ENCODE data around the gene NQO2. TPM values are rescaled to one million over a fixed set of nuclear protein-coding genes. Genes with fewer than 3 reads are reported as not detected.

Gene NQO2
- total and polyA plus RNA-seq, 2 donors (not counting 1 experiment from before 2014, with no cell fraction given): 6.2 to 21.5 TPM

- no peaks in the 10 kb centered on the region for H3K9me3 Mint-ChIP-seq (ENCODE audit: insufficient read depth)
- ATAC-seq (ENCODE audit: low read depth) (no peak), DNase-seq (no peak)
- peaks cover 32% of the 10 kb centered on the region for H3K27me3 Mint-ChIP-seq
- no peaks in the 10 kb centered on the region for H3K27me3 ChIP-seq (replicated peaks in 1 of 4; ENCODE audit: control extremely low read depth in 1 of 4, control insufficient read depth in 3 of 4, insufficient read depth in 4 of 4, low read length in 3 of 4)
- peaks cover 6% of the 10 kb centered on the region for H3K4me1 Mint-ChIP-seq
- intact Hi-C loops (cut with micrococcal nuclease): no loop called here
- H2AFZ ChIP-seq (ENCODE audit: insufficient read depth, low read depth, low read length, poor library complexity, severe bottlenecking): no peak overlapping the region
- no peak overlapping the region for H3K4me3 ChIP-seq (ENCODE audit: control extremely low read depth in 1 of 5, extremely low read depth in 1 of 5, insufficient read depth in 1 of 5, low read depth in 2 of 5, low read length in 4 of 5)
- no peaks in the 10 kb centered on the region for H4K20me1 ChIP-seq (ENCODE audit: control insufficient read depth, insufficient read depth, low read length, poor library complexity, severe bottlenecking)
- POLR2A ChIA-PET: no interaction called here
- H3K9me3 ChIP-seq (ENCODE audit: control extremely low read depth in 1 of 3, control insufficient read depth in 2 of 3, insufficient read depth in 1 of 3, low read length in 2 of 3): no peaks in the 10 kb centered on the region
- no peak overlapping the region for H3K27ac ChIP-seq (ENCODE audit: low read length in 2 of 2)
- H3K79me2 ChIP-seq (ENCODE audit: control insufficient read depth, insufficient read depth, low read length): no peaks in the 10 kb centered on the region
- H3K36me3 ChIP-seq (replicated peaks in 1 of 2; ENCODE audit: control extremely low read depth in 1 of 2, control insufficient read depth in 1 of 2, extremely low read depth in 1 of 2, insufficient read depth in 2 of 2, low read length in 1 of 2): no peaks in the 10 kb centered on the region
- no peak overlapping the region for H3K9ac ChIP-seq (ENCODE audit: low read length)
- CTCF ChIA-PET: interaction anchor here (5.7 kb wide), 1 partner anchor 19 kb away, joined by 26 read pairs; no protein-coding TSS in a partner anchor
- no peak overlapping the region for H3K4me2 ChIP-seq (replicated peaks; ENCODE audit: low read depth, low read length, poor library complexity, severe bottlenecking)
- TF ChIP-seq CTCF (IDR thresholded peaks at IDR 0.05) (no peak), EZH2 (IDR thresholded peaks at IDR 0.05; ENCODE audit: borderline replicate concordance, insufficient read depth, low read depth, low read length, poor library complexity, severe bottlenecking) (no peak)
- peaks cover under 1 to 2% of the 10 kb centered on the region in 2 donors for H3K4me1 ChIP-seq (ENCODE audit: control insufficient read depth in 2 of 2, insufficient read depth in 2 of 2, low read length in 2 of 2)
- no peak overlapping the region for H3K4me3 Mint-ChIP-seq
- H3K27ac Mint-ChIP-seq: no peak overlapping the region
- WGBS (ENCODE audit: insufficient coverage): 100% methylated on average over 3 of the region's 5 CpGs
Observed at GRCh38 chr6:3033652-3034051, 34.0 kb downstream of the NQO2 start.

- peaks cover 6% of the 10 kb centered on the region for H3K4me1 Mint-ChIP-seq
- ChIA-PET POLR2A (no interaction called here), CTCF (no interaction called here)
- no peaks in the 10 kb centered on the region for H3K79me2 ChIP-seq (ENCODE audit: control insufficient read depth, insufficient read depth, low read length)
- H4K20me1 ChIP-seq (ENCODE audit: control insufficient read depth, insufficient read depth, low read length, poor library complexity, severe bottlenecking): no peaks in the 10 kb centered on the region
- WGBS (ENCODE audit: insufficient coverage): 88% methylated on average over 3 of the region's 5 CpGs
- no peak for ATAC-seq (ENCODE audit: low read depth)
- H2AFZ ChIP-seq (ENCODE audit: insufficient read depth, low read depth, low read length, poor library complexity, severe bottlenecking): no peak overlapping the region
- H3K4me3 Mint-ChIP-seq: no peak overlapping the region
- H3K27me3 ChIP-seq (replicated peaks in 1 of 4; ENCODE audit: control extremely low read depth in 1 of 4, control insufficient read depth in 3 of 4, insufficient read depth in 4 of 4, low read length in 3 of 4): no peaks in the 10 kb centered on the region
- no peak for DNase-seq
- no peaks in the 10 kb centered on the region for H3K36me3 ChIP-seq (replicated peaks in 1 of 2; ENCODE audit: control extremely low read depth in 1 of 2, control insufficient read depth in 1 of 2, extremely low read depth in 1 of 2, insufficient read depth in 2 of 2, low read length in 1 of 2)
- H3K27ac ChIP-seq (ENCODE audit: low read length in 2 of 2): no peak overlapping the region
- no peaks in the 10 kb centered on the region for H3K4me1 ChIP-seq (ENCODE audit: control insufficient read depth in 2 of 2, insufficient read depth in 2 of 2, low read length in 2 of 2)
- H3K9ac ChIP-seq (ENCODE audit: low read length): no peak overlapping the region
- no peaks in the 10 kb centered on the region for H3K9me3 Mint-ChIP-seq (ENCODE audit: insufficient read depth)
- H3K4me2 ChIP-seq (replicated peaks; ENCODE audit: low read depth, low read length, poor library complexity, severe bottlenecking): no peak overlapping the region
- no peak overlapping the region for H3K4me3 ChIP-seq (ENCODE audit: control extremely low read depth in 1 of 5, extremely low read depth in 1 of 5, insufficient read depth in 1 of 5, low read depth in 2 of 5, low read length in 4 of 5)
- H3K27me3 Mint-ChIP-seq: peaks cover 27% of the 10 kb centered on the region
- no peak overlapping the region for H3K27ac Mint-ChIP-seq
- TF ChIP-seq EZH2 (IDR thresholded peaks at IDR 0.05; ENCODE audit: borderline replicate concordance, insufficient read depth, low read depth, low read length, poor library complexity, severe bottlenecking): no peak
- no peak for TF ChIP-seq CTCF (IDR thresholded peaks at IDR 0.05)
- intact Hi-C loops (cut with micrococcal nuclease): no loop called here
- H3K9me3 ChIP-seq (ENCODE audit: control extremely low read depth in 1 of 3, control insufficient read depth in 2 of 3, insufficient read depth in 1 of 3, low read length in 2 of 3): no peaks in the 10 kb centered on the region
Observed at GRCh38 chr6:3035397-3035796, 35.7 kb downstream of the NQO2 start.
